HG02970 (cell line): ENCODE results near the gene CES2.
"Not testable (repeated sequence)": the region's sequence is repeated elsewhere in the genome, so short reads cannot be mapped to it uniquely, and the experiment has no call there.

Experiments used
- ATAC-seq: cut with Tn5 transposase; IDR thresholded peaks from one replicate; pipeline ENCODE4 v1.9.1; 2021; ENCODE audit warnings: mild to moderate bottlenecking, moderate library complexity, moderate number of reproducible peaks; ENCODE audit not compliant: unreplicated experiment, low FRiP score

The CES2 gene

DNA sequence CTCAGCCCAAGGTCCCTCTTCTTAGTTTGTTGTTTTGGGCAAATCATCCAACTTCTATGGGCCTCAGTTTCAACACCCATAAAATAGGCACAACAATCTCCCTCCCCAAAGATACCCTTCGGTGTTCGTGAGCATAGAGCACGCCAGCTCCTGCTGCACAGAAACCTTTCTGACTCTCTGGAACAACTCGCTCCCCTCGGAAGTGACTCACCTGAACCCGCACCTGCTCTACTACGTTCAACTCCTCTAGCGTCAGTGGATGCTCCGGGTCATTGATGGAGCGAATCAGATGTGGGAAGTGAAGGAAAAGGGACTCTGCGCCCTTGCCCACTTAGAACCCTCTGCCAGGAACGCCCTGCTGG, 1.6 kb upstream of the CES2 start:
- ATAC-seq: no peak

DNA sequence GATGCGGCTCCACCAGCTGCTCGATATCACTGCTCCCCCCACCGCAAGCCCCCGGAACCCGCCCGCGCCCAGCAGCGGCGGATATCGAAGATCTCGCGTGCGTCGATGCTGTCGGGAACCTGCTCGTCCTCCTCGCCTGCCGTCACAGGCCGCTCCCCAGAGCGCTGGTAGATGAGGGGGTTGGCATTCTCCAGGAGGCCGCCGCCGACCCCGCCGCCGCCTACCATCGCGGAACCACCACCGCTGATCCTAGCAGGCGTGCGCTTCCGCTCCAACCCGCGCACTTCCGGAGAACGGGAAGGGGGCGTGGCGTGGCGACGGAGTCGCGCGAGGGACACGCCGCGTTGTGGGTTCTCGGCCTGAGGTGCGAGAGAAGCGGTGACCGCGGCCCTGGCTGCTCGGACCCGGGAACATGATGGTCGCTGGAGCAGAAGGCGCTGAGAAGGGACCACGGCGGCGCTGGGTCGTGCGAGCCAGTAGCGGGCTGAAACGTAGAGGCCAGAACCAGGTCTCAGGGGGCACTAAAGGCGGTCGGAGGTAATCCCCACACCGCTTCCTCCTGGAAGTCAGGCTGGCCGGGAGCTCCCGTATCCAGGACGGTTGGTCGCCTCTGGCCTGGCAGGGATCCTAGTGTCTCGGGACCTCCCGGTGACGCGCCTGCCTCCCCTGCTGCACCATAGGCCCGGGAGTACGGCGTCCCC, 1.0 kb upstream of the CES2 start, which contains the start of gene CIAO2B:
Gene CIAO2B (minus strand): TSS at position 265 of the 701 bp plus-strand sequence. CDS start 38 bp downstream, at position 227.
- peak; percentile 71 for ATAC-seq

DNA sequence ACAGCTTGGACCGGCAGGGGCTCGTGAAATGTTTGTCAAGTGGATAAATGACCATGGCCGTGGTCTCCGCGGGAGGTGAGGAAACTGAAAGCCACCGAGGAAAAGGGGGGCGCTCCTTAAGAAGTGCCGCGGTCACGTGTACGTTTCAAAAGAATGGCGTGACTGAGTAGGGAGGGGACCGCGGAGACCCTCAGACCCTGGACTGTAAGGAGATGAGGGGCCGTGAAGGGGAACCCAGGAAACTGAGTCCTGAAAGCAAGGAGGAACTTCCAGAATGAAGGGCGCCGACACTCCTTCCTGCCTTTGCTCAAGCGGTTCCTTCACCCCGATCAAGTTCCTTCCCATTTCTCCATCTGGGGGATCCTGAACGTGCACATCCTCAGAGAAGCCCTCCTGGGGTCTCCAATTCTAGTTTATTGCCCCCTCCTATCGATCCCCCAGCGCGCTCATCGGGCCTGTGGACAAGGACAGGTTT, 440 bp upstream of the CES2 start:
- ATAC-seq: not testable (repeated sequence)

DNA sequence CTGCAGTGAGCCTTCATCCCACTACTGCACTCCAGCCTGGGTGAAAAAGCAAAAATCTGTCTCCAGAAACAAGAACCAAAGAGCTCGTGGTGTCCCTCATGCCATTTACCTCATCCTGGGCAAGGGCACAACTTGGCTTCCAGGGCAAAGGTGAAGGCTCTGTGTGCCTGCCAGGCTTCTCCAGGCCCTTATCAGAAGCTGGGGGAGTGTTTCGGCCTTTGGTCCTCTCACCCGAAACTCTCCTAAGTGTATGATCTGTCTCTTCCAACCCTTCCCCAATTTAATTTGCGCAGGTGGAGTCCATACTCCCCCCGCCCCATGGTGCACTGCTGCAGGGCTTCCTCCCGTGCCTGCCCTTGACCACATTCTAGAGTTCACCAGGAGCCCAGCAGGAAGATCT, 1.1 kb downstream of the CES2 start:
- ATAC-seq: no peak

DNA sequence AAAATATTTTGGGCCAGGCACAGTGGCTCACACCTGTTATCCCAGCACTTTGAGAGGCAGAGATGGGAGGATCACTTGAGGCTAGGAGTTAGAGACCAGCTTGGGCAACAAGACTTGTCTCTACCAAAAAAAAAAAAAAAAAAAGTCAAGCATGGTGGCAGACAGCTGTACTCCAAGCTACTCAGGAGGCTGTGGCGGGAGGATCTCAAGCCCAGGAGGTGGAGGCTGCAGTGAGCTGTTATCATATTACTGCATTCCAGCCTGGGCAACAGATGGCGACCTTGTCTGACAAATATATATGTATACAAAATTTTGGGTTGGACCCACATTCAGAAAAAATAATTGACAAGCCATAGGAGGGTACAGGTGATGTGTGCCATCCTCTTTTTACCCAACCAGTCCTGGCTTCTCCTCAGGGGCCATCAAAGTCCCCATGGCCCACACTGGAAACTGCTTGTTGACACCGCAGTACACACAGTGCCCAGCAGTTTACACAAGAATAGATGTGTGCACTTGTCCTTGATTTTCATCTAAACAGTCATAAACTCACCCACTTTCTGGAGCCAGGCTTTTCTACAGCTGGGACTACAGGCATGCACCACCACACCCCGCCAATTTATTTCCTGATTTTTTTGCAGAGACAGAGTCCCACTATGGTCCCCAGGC, 1.7 kb downstream of the CES2 start:
- ATAC-seq: no peak

DNA sequence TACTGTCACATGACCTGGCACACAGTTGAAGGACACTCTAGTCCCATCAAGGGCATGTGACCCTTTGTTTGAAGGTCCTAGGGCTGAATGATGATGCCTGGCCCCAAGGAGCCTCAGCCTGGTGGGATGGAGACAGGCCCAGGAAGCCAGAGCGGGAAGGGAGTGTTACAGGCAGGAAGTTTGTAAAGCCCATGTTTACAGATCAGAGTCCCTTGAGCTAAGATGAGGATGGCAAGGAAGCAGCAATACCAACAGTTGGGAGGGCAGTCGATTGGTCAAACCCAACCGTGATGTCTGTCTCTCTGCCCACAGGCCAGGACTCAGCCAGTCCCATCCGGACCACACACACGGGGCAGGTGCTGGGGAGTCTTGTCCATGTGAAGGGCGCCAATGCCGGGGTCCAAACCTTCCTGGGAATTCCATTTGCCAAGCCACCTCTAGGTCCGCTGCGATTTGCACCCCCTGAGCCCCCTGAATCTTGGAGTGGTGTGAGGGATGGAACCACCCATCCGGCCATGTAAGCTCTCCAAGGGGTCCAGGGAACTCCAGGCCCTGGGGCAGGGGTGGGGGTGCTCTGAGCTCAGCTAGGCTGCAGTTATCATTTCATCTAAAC, 2.5 kb downstream of the CES2 start:
- ATAC-seq: no peak

DNA sequence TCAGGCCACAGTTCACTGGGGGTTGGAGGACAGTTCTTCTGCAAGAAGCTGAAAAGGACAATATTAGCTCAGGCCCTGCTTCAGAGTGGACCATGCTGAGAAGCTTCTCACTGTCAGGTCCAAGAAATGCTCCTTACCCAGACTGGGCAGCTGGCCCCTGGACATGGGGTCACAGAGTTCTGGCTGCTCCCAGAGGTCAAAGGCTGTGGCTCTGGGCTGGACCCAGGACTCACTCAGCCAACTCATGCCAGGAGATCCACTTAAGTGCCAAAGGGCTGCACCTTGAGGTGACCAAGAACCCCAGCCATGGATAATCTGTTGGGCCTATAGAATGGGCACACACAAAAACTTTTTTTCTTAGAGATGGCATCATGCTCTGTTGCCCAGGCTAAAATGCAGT, 4.0 kb downstream of the CES2 start:
- ATAC-seq: no peak

DNA sequence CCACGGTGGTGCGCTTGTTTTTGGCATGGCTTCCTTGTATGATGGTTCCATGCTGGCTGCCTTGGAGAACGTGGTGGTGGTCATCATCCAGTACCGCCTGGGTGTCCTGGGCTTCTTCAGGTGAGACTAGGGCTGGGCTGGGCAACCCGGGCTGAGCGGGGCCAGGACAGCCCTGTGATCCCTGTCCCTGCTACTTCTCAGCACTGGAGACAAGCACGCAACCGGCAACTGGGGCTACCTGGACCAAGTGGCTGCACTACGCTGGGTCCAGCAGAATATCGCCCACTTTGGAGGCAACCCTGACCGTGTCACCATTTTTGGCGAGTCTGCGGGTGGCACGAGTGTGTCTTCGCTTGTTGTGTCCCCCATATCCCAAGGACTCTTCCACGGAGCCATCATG, 4.9 kb downstream of the CES2 start:
- no peak for ATAC-seq

DNA sequence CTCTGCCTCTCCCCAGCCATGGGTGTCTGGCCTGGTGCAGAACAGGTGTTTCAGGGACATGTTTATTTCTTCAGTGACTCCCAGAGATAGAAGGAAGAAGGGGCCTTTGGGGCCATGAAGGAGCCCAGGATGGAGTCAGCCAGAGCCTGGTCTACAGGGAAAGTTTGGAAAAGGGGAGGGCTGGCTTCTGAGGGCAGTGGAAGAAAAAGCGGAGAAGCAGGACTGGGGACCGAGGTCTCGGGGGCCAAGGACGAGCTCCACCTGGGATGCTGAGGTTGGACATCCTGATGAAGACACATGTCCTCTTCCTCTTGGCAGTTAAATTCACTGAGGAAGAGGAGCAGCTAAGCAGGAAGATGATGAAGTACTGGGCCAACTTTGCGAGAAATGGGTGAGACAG, 7.7 kb downstream of the CES2 start:
- no peak for ATAC-seq

DNA sequence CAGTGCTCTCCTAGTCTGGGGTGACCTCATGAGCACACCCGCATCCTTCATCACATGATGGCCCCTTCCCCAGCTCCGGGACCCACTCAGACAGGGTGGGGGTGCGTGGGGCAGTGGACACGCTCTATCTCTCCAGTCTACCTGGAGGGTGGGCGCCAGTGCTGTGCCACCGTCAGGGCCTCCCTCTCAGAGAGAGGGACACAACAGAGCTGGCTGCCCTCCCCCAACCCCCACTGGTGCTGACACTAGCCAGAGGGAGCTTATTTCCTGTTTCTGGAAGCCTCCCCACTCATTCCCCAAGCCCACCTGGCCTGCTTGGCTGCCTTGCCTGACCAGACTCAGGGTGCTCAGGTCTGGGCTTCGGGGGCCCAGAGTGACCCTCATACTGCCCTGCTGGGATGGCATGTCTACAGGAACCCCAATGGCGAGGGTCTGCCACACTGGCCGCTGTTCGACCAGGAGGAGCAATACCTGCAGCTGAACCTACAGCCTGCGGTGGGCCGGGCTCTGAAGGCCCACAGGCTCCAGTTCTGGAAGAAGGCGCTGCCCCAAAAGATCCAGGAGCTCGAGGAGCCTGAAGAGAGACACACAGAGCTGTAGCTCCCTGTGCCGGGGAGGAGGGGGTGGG, 8.2 kb downstream of the CES2 start:
- no peak for ATAC-seq

DNA sequence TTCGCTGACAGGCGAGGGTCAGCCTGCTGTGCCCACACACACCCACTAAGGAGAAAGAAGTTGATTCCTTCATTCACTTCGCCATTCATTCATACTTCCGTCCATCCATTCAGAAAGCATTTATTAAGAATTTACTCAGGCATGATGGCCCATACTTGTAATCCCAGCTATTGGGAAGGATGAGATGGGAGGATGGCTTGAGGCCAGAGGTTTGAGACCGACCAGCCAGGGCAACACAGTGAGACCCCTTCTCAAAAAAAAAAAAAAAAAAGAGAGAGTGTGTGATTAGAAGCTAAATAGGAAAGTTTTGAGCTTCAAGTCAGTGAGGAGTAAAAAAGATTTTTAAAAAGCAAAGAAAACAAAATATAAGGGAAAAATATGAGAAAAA, 8.7 kb downstream of the CES2 start:
- ATAC-seq: no peak

DNA sequence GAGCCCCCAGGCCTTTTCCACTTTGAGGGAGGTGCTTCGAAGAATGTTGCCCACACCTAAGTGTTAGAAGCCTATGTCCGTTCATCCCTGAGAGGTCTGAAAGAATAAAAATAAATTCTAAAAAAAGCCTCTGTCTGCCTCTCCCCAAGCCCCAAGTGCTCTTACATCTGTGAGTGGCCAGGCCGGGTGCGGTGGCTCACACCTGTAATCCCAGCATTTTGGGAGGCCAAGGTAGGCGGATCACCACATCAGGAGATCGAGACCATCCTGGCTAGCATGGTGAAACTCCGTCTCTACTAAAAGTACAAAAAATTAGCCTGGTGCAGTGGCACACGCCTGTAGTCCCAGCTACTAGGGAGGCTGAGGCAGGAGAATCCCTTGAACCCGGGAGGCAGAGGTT, 9.7 kb downstream of the CES2 start:
- ATAC-seq: not testable (repeated sequence)

DNA sequence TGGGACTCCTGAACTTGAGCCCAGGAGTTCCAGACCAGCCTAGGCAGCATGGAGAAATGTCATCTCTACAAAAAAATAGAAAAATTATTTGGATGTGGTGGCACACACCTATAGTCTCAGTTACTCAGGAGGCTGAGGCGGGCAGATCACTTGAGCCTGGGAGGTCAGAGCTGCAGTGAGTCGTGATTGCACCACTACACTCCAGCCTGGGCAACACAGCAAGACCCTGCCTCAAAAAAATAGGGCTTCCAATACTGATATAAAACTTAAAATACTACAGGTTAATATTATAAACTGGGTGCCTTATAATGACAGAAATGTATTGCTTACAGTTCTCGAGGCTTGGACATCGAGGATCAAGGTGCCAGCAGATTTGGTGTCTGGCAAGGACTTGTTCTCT, 10.6 kb downstream of the CES2 start:
- ATAC-seq: no peak

DNA sequence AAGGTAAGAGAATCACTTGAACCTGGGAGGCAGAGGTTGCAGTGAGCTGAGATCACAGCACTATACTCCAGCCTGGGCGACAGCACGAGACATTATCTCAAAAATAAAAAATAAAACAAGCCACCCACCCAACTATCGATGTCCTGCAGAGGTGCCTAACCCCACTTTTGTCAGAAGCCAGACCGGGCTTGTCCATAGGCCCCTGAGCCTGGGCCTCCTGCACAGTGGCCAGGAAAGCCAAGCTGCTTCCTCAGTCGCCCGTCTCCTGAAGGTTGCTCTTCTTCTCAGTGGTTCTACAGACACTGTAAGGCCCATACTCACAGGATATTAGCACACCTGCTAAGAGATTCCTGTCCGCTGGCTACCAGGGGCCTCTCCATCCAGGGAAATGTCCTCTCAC, 11.2 kb downstream of the CES2 start:
- no peak for ATAC-seq

DNA sequence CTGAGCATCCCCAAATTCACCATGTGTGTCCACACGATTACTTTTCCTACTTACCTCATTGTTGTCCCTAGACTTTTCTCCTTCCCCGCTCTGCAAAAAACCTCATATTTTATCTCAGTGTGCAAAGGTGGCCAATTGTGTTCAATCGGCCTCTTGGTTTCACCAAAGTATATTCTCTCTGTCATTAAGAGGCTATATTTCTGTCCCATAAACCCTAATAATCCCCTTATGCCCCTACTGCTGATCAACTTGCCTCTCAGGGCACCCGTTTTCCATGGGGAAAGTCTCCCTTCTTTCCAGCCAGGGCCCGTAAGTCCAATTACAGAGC, 11.6 kb downstream of the CES2 start:
- ATAC-seq: no peak

DNA sequence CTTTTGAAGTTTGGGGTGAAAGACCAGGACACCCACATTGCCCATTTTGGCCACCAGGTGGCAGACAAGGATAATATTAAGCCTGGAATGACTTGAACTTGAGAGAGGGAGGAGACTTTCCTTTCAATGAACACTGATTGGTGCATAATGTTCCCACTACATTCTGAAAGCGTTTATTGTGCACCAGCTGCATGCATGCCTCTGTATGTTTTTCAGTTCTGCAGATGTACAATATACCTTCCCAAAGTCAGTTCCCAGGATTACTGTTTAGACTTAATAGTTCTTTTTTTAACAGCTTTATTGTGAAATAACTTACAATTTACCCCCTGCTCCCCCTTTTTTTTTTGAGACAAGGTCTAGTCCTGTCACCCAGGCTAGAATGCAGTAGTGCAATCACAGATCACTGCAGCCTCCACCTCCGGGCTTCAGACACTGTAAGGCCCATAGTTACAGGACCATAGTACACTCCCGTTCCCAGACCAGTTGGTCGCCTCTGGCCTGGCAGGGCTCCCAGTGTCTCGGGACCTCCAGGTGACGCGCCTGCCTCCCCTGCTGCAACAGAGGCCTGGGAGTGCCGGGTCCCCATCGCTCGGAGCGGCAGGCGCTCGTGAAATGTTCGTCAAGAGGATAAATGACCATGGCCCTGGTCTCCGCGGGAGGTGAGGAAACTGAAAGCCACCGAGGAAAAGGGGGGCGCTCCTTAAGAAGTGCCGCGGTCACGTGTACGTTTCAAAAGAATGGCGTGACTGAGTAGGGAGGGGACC, 12.2 kb downstream of the CES2 start:
- no peak for ATAC-seq

DNA sequence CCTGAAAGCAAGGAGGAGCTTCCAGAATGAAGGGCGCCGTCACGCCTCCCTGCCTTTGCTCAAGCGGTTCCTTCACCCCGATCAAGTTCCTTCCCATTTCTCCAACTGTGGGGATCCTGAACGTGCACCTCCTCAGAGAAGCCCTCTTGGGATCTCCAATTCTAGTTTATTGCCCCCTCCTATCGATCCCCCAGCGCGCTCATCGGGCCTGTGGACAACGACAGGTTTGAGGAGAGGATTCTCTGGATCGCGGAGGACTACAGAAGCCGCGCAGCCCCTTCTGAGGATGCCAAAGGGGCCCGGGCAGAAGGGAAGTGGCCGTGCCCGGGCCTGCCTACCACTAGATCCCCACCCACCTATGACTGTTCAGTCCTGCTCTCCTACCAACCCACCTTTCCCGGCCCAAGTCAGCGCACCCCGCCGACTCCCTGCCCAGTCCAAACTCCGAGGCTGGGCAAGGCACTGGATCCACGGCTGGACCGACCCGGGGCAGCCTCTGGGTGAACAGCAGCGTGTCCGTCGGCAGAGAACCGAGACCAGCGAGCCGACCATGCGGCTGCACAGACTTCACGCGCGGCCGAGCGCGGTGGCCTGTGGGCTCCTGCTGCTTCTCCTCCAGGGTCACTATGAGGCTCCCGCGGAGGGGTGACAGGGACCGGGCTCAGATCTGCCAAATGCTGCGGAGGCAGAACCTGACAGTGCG, 13.0 kb downstream of the CES2 start:
- ATAC-seq: no peak

DNA sequence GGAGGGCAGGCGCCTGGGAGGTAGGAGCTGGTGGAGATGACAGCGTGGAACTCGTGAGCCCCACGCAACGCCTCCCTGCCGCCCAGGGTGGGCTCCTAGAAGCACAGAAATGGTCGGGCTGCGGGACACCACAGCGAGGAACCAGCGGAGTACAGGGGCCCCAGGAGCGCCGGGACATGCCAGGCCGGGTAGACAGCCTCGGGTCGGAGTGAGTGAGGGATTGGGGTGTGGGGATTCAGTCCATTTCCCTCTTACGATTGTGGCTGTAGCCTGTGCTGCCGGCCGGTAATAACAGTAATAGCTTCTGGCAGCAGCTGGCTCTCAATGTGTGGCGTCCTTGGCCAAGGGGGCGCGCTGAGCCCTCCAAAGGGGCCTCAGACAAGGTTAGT, 13.5 kb downstream of the CES2 start:
- ATAC-seq: no peak

DNA sequence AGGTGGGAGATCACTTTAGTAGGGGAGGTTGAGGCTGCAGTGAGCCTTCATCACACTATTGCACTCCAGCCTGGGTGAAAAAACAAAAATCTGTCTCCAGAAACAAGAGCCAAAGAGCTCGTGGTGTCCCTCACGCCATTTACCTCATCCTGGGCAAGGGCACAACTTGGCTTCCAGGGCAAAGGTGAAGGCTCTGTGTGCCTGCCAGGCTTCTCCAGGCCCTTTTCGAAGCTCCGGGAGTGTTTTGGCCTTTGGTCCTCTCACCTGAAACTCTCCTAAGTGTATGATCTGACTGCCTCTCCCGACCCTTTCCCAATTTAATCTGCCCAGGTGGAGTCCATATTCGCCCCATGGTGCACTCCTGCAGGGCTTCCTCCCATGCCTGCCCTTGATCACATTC, 14.2 kb downstream of the CES2 start:
- no peak for ATAC-seq

DNA sequence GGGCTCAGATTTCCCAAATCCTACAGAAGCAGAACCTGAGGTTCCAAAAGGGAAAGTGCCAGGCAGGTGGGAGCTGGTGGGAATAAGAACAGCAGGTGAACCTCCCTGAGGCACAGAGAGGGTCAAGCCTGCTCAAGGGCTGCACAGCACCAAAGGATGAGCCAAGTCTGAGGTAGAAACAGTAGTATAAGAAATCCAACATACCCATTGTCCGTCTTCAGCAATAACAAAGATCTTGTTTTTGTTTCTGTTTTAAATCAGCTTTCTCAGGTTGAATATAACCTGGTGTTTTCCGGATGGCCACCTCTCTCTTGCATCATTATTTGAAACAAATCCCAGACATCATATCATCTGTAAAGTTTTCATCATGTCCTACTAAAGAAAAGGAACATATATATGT, 15.1 kb downstream of the CES2 start:
- ATAC-seq: no peak
